Gastrocnemius medialis (tissue), 4 donors: ENCODE results near the gene EVC.

Experiments
- POLR2A ChIP-seq, 2 donors: fragments of 450-650 bp; IDR thresholded peaks; one replicate each; pipeline ENCODE4 v1.6.1; 2017; ENCODE audit warnings: antibody characterized with exemption in 2 of 2, mild to moderate bottlenecking in 2 of 2, moderate library complexity in 2 of 2
- TF ChIP-seq, protein P1 (sequence below), 5 experiments: fragments of 450-650 bp in 3 of 5; fragments of 200-600 bp in 2 of 5; sonication (generic) in 2 of 5; IDR thresholded peaks in 4 of 5; conservative IDR thresholded peaks in 1 of 5; 1 replicate in 4 of 5; 2 replicates in 1 of 5; pipeline ENCODE4 v1.5.1; 2016 to 2019; ENCODE audit warnings: antibody characterized with exemption in 5 of 5, mild to moderate bottlenecking in 3 of 5, moderate library complexity in 3 of 5

DNA sequence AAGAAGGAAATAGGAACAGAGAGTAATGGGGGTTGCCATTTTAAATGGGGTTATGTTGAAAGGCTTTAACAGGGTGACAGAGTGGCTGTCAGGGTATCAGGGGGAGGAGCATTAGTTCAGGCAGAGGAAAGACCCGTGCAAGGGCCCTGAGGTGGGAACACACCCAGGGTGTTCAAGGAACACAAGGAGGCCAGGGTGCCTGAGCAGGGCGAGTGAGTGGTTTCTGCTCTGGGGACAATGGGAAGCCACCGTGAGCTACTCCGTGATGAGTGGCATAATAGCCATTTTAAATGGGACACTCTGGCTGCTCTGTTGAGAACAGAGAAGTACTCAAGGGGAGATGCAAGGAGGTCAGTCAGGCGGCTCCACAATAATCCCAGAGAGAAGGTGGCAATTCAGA lies 7.2 kb upstream of the EVC start:
- TF ChIP-seq, protein P1, sequence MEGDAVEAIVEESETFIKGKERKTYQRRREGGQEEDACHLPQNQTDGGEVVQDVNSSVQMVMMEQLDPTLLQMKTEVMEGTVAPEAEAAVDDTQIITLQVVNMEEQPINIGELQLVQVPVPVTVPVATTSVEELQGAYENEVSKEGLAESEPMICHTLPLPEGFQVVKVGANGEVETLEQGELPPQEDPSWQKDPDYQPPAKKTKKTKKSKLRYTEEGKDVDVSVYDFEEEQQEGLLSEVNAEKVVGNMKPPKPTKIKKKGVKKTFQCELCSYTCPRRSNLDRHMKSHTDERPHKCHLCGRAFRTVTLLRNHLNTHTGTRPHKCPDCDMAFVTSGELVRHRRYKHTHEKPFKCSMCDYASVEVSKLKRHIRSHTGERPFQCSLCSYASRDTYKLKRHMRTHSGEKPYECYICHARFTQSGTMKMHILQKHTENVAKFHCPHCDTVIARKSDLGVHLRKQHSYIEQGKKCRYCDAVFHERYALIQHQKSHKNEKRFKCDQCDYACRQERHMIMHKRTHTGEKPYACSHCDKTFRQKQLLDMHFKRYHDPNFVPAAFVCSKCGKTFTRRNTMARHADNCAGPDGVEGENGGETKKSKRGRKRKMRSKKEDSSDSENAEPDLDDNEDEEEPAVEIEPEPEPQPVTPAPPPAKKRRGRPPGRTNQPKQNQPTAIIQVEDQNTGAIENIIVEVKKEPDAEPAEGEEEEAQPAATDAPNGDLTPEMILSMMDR (IDR thresholded peaks at IDR 0.05 in 4 of 5, conservative IDR thresholded peaks at IDR 0.05 in 1 of 5) = no peak
- no peak for TF ChIP-seq POLR2A (IDR thresholded peaks at IDR 0.05)
